ENCODE results near the gene OR2A2. TPM values are rescaled to one million over a fixed set of nuclear protein-coding genes. Genes with fewer than 3 reads are reported as not detected.
"Not testable (repeated sequence)": the region's sequence is repeated elsewhere in the genome, so short reads cannot be mapped to it uniquely, and the experiment has no call there.

Gene OR2A2
- total and polyA plus RNA-seq, 3 experiments from 2014 or later: not detected

DNA sequence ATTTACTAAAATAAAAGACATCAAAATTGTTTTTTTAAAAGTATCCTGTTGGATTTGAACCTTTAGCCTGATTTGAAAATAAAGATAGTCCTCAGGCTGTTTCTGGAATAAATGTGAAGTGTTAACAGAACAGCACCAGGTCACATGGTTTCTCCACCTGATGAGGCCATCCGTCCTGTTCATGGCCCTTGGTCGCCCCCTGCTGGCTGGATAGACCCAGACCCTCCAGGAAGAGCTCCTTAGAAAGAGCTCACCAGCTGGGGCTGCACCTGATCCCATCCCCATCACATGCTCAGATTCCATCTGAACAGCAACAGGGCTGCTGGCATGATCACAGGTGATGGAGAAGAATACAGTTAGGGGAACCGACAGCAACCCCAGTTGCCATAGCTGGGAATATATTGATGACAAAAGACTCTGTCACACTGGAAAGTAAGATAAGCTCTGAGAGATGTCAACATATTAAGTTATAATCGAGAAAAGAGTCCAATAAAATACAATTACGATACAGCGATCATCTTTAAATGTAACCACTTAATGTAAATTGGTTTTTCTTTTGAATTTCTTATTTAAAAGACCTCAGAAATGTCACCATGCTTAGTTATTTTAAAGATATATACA, 18.4 kb downstream of the OR2A2 start:
- no peaks in the 10 kb centered on the region for H3K27me3 ChIP-seq (ENCODE audit: insufficient read depth, low read length, poor library complexity, severe bottlenecking)
- no peaks in the 10 kb centered on the region for H3K36me3 ChIP-seq (ENCODE audit: insufficient read depth, low read length)
- no peak overlapping the region for H3K27ac ChIP-seq (ENCODE audit: low read depth, low read length)
- H3K27me3 Mint-ChIP-seq: peaks cover 3 to 5% of the 10 kb centered on the region in 2 donors
- no peaks in the 10 kb centered on the region for H3K36me3 Mint-ChIP-seq
- H3K4me1 Mint-ChIP-seq: no peaks in the 10 kb centered on the region
- ChIA-PET POLR2A (no interaction called here), CTCF (interaction anchor here (0.6 to 1.6 kb wide), 13 partner anchors 12 to 637 kb away, joined by 3 to 13 read pairs (median 3); partner anchors contain the start of gene TCAF1)
- DNase-seq: peak; percentile 64 to 87 (median 76)
- H3K4me3 Mint-ChIP-seq: no peak overlapping the region
- H3K27ac Mint-ChIP-seq: no peak overlapping the region
- no peaks in the 10 kb centered on the region for H3K4me1 ChIP-seq (ENCODE audit: insufficient read depth, low read length)
- no peaks in the 10 kb centered on the region for H3K9me3 Mint-ChIP-seq
- no peaks in the 10 kb centered on the region for H3K9me3 ChIP-seq (ENCODE audit: low read length)
- H3K4me3 ChIP-seq (ENCODE audit: low read length): no peak overlapping the region

DNA sequence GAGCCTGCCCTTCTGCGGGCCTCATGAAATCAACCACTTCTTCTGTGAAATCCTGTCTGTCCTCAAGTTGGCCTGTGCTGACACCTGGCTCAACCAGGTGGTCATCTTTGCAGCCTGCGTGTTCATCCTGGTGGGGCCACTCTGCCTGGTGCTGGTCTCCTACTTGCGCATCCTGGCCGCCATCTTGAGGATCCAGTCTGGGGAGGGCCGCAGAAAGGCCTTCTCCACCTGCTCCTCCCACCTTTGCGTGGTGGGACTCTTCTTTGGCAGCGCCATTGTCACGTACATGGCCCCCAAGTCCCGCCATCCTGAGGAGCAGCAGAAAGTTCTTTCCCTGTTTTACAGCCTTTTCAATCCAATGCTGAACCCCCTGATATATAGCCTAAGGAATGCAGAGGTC, 20.2 kb downstream of the OR2A2 start:
- H3K4me1 Mint-ChIP-seq; H3K36me3 ChIP-seq (ENCODE audit: insufficient read depth, low read length); H3K27ac Mint-ChIP-seq; H3K4me1 ChIP-seq (ENCODE audit: insufficient read depth, low read length); H3K36me3 Mint-ChIP-seq; H3K27ac ChIP-seq (ENCODE audit: low read depth, low read length); CTCF ChIA-PET; H3K4me3 ChIP-seq (ENCODE audit: low read length); H3K9me3 Mint-ChIP-seq; POLR2A ChIA-PET; H3K9me3 ChIP-seq (ENCODE audit: low read length); H3K4me3 Mint-ChIP-seq; DNase-seq; H3K27me3 Mint-ChIP-seq; H3K27me3 ChIP-seq (ENCODE audit: insufficient read depth, low read length, poor library complexity, severe bottlenecking): not testable (repeated sequence)

DNA sequence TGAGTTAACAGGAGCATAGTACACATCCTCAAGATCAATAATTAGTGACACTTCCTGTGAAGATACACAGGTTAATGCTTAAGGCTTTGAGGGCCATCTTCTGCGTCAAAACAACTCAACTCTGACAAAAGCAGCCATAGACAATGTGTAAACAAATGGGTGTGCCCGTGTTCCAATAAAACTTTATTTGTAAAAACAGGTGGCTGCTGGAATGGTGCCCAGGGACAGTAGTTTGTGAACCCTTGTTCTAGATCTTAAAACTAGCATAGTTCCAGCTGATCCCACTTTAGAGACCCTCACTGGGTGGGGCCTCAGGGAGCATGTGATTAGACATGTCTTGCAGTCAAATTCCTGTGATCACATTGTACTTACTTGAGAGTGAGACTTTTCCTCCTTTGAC, 21.3 kb downstream of the OR2A2 start:
- Histone ChIP-seq H3K4me3 (ENCODE audit: low read length) (no peak overlapping the region), H3K4me1 (ENCODE audit: insufficient read depth, low read length) (no peaks in the 10 kb centered on the region), H3K27me3 (ENCODE audit: insufficient read depth, low read length, poor library complexity, severe bottlenecking) (no peaks in the 10 kb centered on the region), H3K36me3 (ENCODE audit: insufficient read depth, low read length) (no peaks in the 10 kb centered on the region), H3K9me3 (ENCODE audit: low read length) (no peaks in the 10 kb centered on the region), H3K27ac (ENCODE audit: low read depth, low read length) (no peak overlapping the region)
- Mint-ChIP-seq H3K4me1 (no peaks in the 10 kb centered on the region), H3K27ac (no peak overlapping the region), H3K27me3 (peaks cover 3 to 10% of the 10 kb centered on the region in 2 donors), H3K4me3 (no peak overlapping the region), H3K36me3 (no peaks in the 10 kb centered on the region), H3K9me3 (no peaks in the 10 kb centered on the region)
- POLR2A ChIA-PET: no interaction called here
- no peak for DNase-seq
- CTCF ChIA-PET: no interaction called here

DNA sequence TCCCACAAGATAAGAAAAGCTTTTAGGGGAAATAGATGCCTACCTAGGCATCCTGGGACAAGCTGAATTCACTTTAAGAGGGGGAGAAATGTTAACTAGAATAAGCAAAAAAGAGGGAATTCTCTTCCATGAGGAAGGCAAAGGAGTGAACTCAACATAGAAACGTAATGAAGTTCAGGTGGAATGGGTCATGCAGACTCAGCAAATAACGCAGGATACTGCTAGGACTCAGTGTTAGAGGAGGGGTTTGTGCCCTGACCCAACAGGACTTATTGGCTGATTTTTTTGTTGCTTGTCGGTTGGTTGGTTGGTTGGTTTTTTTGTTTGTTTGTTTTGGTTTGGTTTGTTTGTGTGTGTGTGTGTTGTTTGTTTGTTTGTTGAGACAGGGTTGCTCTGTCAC, 22.9 kb downstream of the OR2A2 start:
- Mint-ChIP-seq H3K36me3 (no peaks in the 10 kb centered on the region), H3K9me3 (no peaks in the 10 kb centered on the region), H3K4me3 (no peak overlapping the region), H3K27ac (no peak overlapping the region), H3K4me1 (no peaks in the 10 kb centered on the region), H3K27me3 (peaks cover 3 to 11% of the 10 kb centered on the region in 2 donors)
- no peak overlapping the region for H3K27ac ChIP-seq (ENCODE audit: low read depth, low read length)
- H3K4me1 ChIP-seq (ENCODE audit: insufficient read depth, low read length): no peaks in the 10 kb centered on the region
- H3K27me3 ChIP-seq (ENCODE audit: insufficient read depth, low read length, poor library complexity, severe bottlenecking): no peaks in the 10 kb centered on the region
- H3K9me3 ChIP-seq (ENCODE audit: low read length): no peaks in the 10 kb centered on the region
- CTCF ChIA-PET: no interaction called here
- POLR2A ChIA-PET: no interaction called here
- no peak for DNase-seq
- H3K36me3 ChIP-seq (ENCODE audit: insufficient read depth, low read length): no peaks in the 10 kb centered on the region
- no peak overlapping the region for H3K4me3 ChIP-seq (ENCODE audit: low read length)

DNA sequence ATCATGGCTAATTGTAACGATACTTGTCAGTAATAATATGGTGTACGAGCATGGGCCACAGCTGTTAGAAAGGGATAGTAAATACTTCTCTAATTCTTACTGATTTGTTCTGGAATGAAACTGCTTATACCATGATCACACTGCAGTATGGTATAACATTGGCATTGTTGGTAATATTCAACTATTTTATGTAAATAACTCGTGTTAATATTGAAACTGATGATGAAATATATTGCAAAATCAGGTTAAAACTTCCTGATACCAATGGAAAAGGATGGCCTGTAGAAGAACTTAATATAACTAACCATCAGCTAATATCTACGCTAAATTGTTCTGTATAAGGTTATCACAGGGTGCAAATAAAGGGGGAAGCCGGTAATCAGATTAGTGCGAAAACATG, 23.9 kb downstream of the OR2A2 start:
- H3K36me3 Mint-ChIP-seq: no peaks in the 10 kb centered on the region
- no peaks in the 10 kb centered on the region for H3K4me1 ChIP-seq (ENCODE audit: insufficient read depth, low read length)
- H3K9me3 ChIP-seq (ENCODE audit: low read length): no peaks in the 10 kb centered on the region
- no peaks in the 10 kb centered on the region for H3K36me3 ChIP-seq (ENCODE audit: insufficient read depth, low read length)
- no peak for DNase-seq
- no peak overlapping the region for H3K27ac Mint-ChIP-seq
- CTCF ChIA-PET: no interaction called here
- H3K4me1 Mint-ChIP-seq: no peaks in the 10 kb centered on the region
- H3K9me3 Mint-ChIP-seq: no peaks in the 10 kb centered on the region
- H3K27me3 Mint-ChIP-seq: peaks cover 3 to 15% of the 10 kb centered on the region in 2 donors
- H3K4me3 Mint-ChIP-seq: no peak overlapping the region
- H3K4me3 ChIP-seq (ENCODE audit: low read length): no peak overlapping the region
- no peak overlapping the region for H3K27ac ChIP-seq (ENCODE audit: low read depth, low read length)
- H3K27me3 ChIP-seq (ENCODE audit: insufficient read depth, low read length, poor library complexity, severe bottlenecking): no peaks in the 10 kb centered on the region
- POLR2A ChIA-PET: no interaction called here

DNA sequence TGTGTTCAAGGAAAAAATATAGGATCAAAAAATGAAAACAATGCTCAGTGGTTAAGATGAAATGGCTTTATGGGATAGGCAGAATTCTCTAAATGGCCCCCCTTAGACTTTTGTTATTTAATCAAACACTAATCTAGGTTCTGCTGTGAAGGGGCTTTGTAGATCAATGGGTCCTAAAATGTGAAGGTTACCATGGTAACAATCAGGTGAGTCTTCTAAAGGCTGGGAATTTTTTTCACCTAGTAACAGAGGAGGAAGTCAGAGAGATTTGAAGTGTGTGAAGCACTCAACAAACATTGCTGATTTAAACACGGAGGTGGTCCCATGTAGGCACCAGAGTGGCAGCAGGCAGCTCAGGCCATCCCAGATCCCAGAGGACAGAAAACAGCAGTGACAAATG, 24.7 kb downstream of the OR2A2 start:
- no peaks in the 10 kb centered on the region for H3K9me3 ChIP-seq (ENCODE audit: low read length)
- ChIA-PET POLR2A (no interaction called here), CTCF (no interaction called here)
- H3K27ac ChIP-seq (ENCODE audit: low read depth, low read length): no peak overlapping the region
- Mint-ChIP-seq H3K4me3 (no peak overlapping the region), H3K4me1 (no peaks in the 10 kb centered on the region), H3K27ac (peak overlapping the region in 1 of 8 donors; percentile 9), H3K9me3 (no peaks in the 10 kb centered on the region), H3K27me3 (peaks cover 3 to 15% of the 10 kb centered on the region in 2 donors), H3K36me3 (no peaks in the 10 kb centered on the region)
- no peaks in the 10 kb centered on the region for H3K27me3 ChIP-seq (ENCODE audit: insufficient read depth, low read length, poor library complexity, severe bottlenecking)
- H3K36me3 ChIP-seq (ENCODE audit: insufficient read depth, low read length): no peaks in the 10 kb centered on the region
- no peaks in the 10 kb centered on the region for H3K4me1 ChIP-seq (ENCODE audit: insufficient read depth, low read length)
- peak in 1 of 5 donors; percentile 1 for DNase-seq
- H3K4me3 ChIP-seq (ENCODE audit: low read length): no peak overlapping the region

DNA sequence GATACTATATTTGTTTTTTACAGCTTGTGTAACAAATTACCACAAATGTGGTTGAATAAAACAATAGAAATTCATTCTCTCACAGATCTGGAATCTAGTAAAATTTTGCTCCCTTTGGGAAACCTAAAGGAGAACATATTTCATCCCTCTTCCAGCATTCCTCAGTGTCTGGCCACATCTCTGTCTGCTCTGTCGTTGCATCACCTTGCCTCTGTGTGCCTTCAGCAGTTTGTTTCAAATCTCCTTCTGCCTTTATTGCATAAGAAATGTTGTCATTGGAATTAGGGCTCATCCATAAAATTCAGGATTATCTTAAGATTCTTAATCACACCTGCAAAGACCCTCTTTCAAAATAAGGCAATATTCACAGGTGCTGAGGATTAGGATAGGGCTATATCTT, 28.1 kb downstream of the OR2A2 start:
- no peaks in the 10 kb centered on the region for H3K36me3 ChIP-seq (ENCODE audit: insufficient read depth, low read length)
- no peaks in the 10 kb centered on the region for H3K4me1 Mint-ChIP-seq
- H3K4me3 ChIP-seq (ENCODE audit: low read length): no peak overlapping the region
- H3K27ac ChIP-seq (ENCODE audit: low read depth, low read length): no peak overlapping the region
- ChIA-PET POLR2A (no interaction called here), CTCF (no interaction called here)
- peaks cover 0 to 14% of the 10 kb centered on the region in 2 donors for H3K27me3 Mint-ChIP-seq
- no peaks in the 10 kb centered on the region for H3K9me3 ChIP-seq (ENCODE audit: low read length)
- no peaks in the 10 kb centered on the region for H3K4me1 ChIP-seq (ENCODE audit: insufficient read depth, low read length)
- no peaks in the 10 kb centered on the region for H3K36me3 Mint-ChIP-seq
- no peak overlapping the region for H3K4me3 Mint-ChIP-seq
- H3K27ac Mint-ChIP-seq: no peak overlapping the region
- H3K9me3 Mint-ChIP-seq: no peaks in the 10 kb centered on the region
- no peaks in the 10 kb centered on the region for H3K27me3 ChIP-seq (ENCODE audit: insufficient read depth, low read length, poor library complexity, severe bottlenecking)
- DNase-seq: no peak

DNA sequence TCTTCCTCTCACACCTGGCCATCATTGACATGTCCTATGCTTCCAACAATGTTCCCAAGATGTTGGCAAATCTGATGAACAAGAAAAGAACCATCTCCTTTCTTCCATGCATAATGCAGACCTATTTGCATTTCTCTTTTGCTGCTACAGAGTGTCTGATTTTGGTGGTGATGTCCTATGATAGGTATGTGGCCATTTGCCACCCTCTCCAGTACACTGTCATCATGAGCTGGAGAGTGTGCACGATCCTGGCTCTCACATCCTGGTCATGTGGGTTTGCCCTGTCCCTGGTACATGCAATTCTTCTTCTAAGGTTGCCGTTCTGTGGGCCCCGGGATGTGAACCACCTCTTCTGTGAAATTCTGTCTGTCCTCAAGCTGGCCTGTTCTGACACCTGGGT, 32.8 kb downstream of the OR2A2 start:
- H3K4me3 Mint-ChIP-seq: no peak overlapping the region
- Histone ChIP-seq H3K9me3 (ENCODE audit: low read length) (no peaks in the 10 kb centered on the region), H3K4me1 (ENCODE audit: insufficient read depth, low read length) (no peaks in the 10 kb centered on the region), H3K27ac (ENCODE audit: low read depth, low read length) (no peak overlapping the region), H3K4me3 (ENCODE audit: low read length) (no peak overlapping the region), H3K36me3 (ENCODE audit: insufficient read depth, low read length) (no peaks in the 10 kb centered on the region), H3K27me3 (ENCODE audit: insufficient read depth, low read length, poor library complexity, severe bottlenecking) (no peaks in the 10 kb centered on the region)
- ChIA-PET CTCF (interaction anchor here (1.8 kb wide), 1 partner anchor 14 kb away, joined by 5 read pairs; no protein-coding TSS in a partner anchor), POLR2A (no interaction called here)
- H3K36me3 Mint-ChIP-seq: peaks cover 0 to 4% (median 3%) of the 10 kb centered on the region in 3 donors
- no peak overlapping the region for H3K27ac Mint-ChIP-seq
- H3K9me3 Mint-ChIP-seq: peaks cover 0 to 9% (median 3%) of the 10 kb centered on the region in 5 donors
- H3K4me1 Mint-ChIP-seq: no peaks in the 10 kb centered on the region
- no peak for DNase-seq
- peaks cover 0 to 13% of the 10 kb centered on the region in 2 donors for H3K27me3 Mint-ChIP-seq

Data from CD8-positive, alpha-beta memory T cell (primary cell).